ENCODE data around the gene MEIG1.

GRCh38 chr10:14958872-14959220 lies 342 bp upstream of the MEIG1 start:
- TF ChIP-seq EZH2 (IDR thresholded peaks at IDR 0.05; ENCODE audit: borderline replicate concordance, insufficient read depth, low read depth, low read length, poor library complexity, severe bottlenecking) = no peak
- TF ChIP-seq, protein P1, sequence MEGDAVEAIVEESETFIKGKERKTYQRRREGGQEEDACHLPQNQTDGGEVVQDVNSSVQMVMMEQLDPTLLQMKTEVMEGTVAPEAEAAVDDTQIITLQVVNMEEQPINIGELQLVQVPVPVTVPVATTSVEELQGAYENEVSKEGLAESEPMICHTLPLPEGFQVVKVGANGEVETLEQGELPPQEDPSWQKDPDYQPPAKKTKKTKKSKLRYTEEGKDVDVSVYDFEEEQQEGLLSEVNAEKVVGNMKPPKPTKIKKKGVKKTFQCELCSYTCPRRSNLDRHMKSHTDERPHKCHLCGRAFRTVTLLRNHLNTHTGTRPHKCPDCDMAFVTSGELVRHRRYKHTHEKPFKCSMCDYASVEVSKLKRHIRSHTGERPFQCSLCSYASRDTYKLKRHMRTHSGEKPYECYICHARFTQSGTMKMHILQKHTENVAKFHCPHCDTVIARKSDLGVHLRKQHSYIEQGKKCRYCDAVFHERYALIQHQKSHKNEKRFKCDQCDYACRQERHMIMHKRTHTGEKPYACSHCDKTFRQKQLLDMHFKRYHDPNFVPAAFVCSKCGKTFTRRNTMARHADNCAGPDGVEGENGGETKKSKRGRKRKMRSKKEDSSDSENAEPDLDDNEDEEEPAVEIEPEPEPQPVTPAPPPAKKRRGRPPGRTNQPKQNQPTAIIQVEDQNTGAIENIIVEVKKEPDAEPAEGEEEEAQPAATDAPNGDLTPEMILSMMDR (IDR thresholded peaks at IDR 0.05) = no peak

All from B cell (primary cell).